K562 (cell line): ENCODE measurements around the gene UBN1. TPM values are rescaled to one million over a fixed set of nuclear protein-coding genes. Genes with fewer than 3 reads are reported as not detected.

Source experiments
- ATAC-seq: fragments of 200-7000 bp; cut with Tn5 transposase; 3 replicates; pipeline ENCODE4 v1.9.1; 2020; ENCODE audit warnings: moderate library complexity
- BruUV-seq: library from RNA; stranded (reverse); fragments of 400-500 nt; replicated peaks from 2 replicates; lab custom pipeline; 2021; lab: Mats Ljungman, UMichigan
- CTCF ChIA-PET: fragments of 300-600 bp; formaldehyde crosslinking; extraction: SDS; loops from one replicate; lab custom pipeline; 2021; ENCODE audit warnings: low intra/inter-chr PET ratio; lab: Yijun Ruan, JAX
- POLR2A ChIA-PET: fragments of 300-600, 350-650 bp; sonication (Branson Sonifier 250); formaldehyde crosslinking; extraction: SDS; loops from one replicate; lab custom pipeline; 2021; ENCODE audit warnings: antibody characterized with exemption, inconsistent platforms; lab: Yijun Ruan, JAX
- DNase-seq, 4 experiments: peaks; one replicate each; pipeline versions ENCODE4 v3.0.0 to v3.0.0-alpha.2; 2011 to 2018; ENCODE audit warnings: low spot score in 3 of 4, mixed read lengths in 3 of 4; ENCODE audit errors: extremely low read depth in 1 of 4
- FAIRE-seq: peaks from 2 replicates; lab custom pipeline; 2011; peaks lifted over from hg19 to GRCh38; lab: Jason Lieb, UNC
- H2AFZ ChIP-seq: 2 replicates; pipeline ENCODE4 v1.6.0; 2011; ENCODE audit warnings: low read depth, low read length, control low read depth, inconsistent platforms
- H3K27ac ChIP-seq: fragments of 200-600 bp; 3 replicates; pipeline ENCODE4 v1.8.0; 2011; ENCODE audit warnings: low read depth, mild to moderate bottlenecking, control low read depth, inconsistent platforms, low read length, moderate library complexity, mixed read lengths; ENCODE audit errors: extremely low read depth
- H3K27me3 ChIP-seq, 2 experiments: fragments of 300-600 bp in 1 of 2; 2 replicates in 1 of 2; 3 replicates in 1 of 2; pipeline versions ENCODE4 v1.6.0 to v1.8.0; 2011; ENCODE audit warnings: inconsistent platforms in 2 of 2, low read length in 2 of 2, mild to moderate bottlenecking in 1 of 2, mixed read lengths in 1 of 2, moderate library complexity in 1 of 2; ENCODE audit not compliant: control insufficient read depth in 2 of 2, insufficient read depth in 2 of 2
- H3K36me3 ChIP-seq: fragments of 300-600 bp; 3 replicates; pipeline ENCODE4 v1.8.0; 2011; ENCODE audit warnings: mild to moderate bottlenecking, low read length, inconsistent platforms; ENCODE audit not compliant: control insufficient read depth, insufficient read depth
- H3K4me1 ChIP-seq, 2 experiments: fragments of 200-600 bp in 1 of 2; replicated peaks in 1 of 2; 2 replicates in 1 of 2; 3 replicates in 1 of 2; pipeline versions ENCODE4 v1.5.1 to v1.8.0; 2011; ENCODE audit warnings: inconsistent platforms in 2 of 2, low read length in 2 of 2, mild to moderate bottlenecking in 1 of 2, mixed read lengths in 1 of 2, moderate library complexity in 1 of 2; ENCODE audit not compliant: control insufficient read depth in 2 of 2, insufficient read depth in 2 of 2
- H3K4me2 ChIP-seq: 2 replicates; pipeline ENCODE4 v1.6.1; 2011; ENCODE audit warnings: low read length, control low read depth, inconsistent platforms, mixed read lengths; ENCODE audit not compliant: insufficient read depth
- H3K4me3 ChIP-seq: fragments of 200-600 bp; sonication (generic), shearing (Covaris generic); 2 replicates; pipeline ENCODE4 v1.5.1; 2016; ENCODE audit warnings: control low read depth, inconsistent platforms
- H3K79me2 ChIP-seq: fragments of 200-600 bp; 3 replicates; pipeline ENCODE4 v1.8.0; 2011; ENCODE audit warnings: low read length, inconsistent platforms; ENCODE audit not compliant: control insufficient read depth, insufficient read depth
- H3K9ac ChIP-seq, 2 experiments: 2 replicates each; pipeline versions ENCODE4 v1.6.0 to v1.6.1; 2011; ENCODE audit warnings: low read depth in 2 of 2, low read length in 2 of 2, control low read depth in 1 of 2, inconsistent platforms in 1 of 2, mild to moderate bottlenecking in 1 of 2, mixed read lengths in 1 of 2; ENCODE audit not compliant: insufficient read depth in 1 of 2
- H3K9me1 ChIP-seq: one replicate; pipeline ENCODE4 v1.6.0; 2011; ENCODE audit warnings: inconsistent platforms, mild to moderate bottlenecking, low read length, moderate library complexity; ENCODE audit not compliant: control insufficient read depth, insufficient read depth
- H3K9me3 ChIP-seq: replicated peaks from 2 replicates; pipeline ENCODE4 v1.5.1; 2011; ENCODE audit warnings: low read depth, low read length, inconsistent platforms; ENCODE audit not compliant: control insufficient read depth, insufficient read depth
- H4K20me1 ChIP-seq: replicated peaks from 2 replicates; pipeline ENCODE4 v1.6.1; 2011; ENCODE audit warnings: low read length, inconsistent platforms, mixed read lengths; ENCODE audit not compliant: control insufficient read depth, insufficient read depth
- BCOR ChIP-seq: fragments of 450-650 bp; IDR thresholded peaks from 2 replicates; pipeline ENCODE4 v1.6.1; 2016
- CBX3 ChIP-seq, 2 experiments: IDR thresholded peaks; 1 replicate in 1 of 2; 2 replicates in 1 of 2; pipeline ENCODE4 v1.6.1; 2012; ENCODE audit warnings: inconsistent platforms in 2 of 2, low read length in 2 of 2, borderline replicate concordance in 1 of 2, control low read depth in 1 of 2
- CREBBP ChIP-seq: IDR thresholded peaks from one replicate; pipeline ENCODE4 v1.6.1; 2012; ENCODE audit warnings: low read depth, mild to moderate bottlenecking, control low read depth, inconsistent platforms, low read length
- HDAC3 ChIP-seq: fragments of 450-650 bp; IDR thresholded peaks from 2 replicates; pipeline ENCODE4 v1.6.1; 2018; ENCODE audit warnings: borderline replicate concordance, mild to moderate bottlenecking, moderate library complexity; ENCODE audit not compliant: partially characterized antibody
- OTX1 ChIP-seq: fragments of 450-650 bp; formaldehyde crosslinking; IDR thresholded peaks from 2 replicates; pipeline ENCODE4 v1.4.0; 2022; ENCODE audit warnings: mild to moderate bottlenecking
- RBM25 ChIP-seq: fragments of 200-400 bp; formaldehyde crosslinking; IDR thresholded peaks from 2 replicates; pipeline ENCODE4 v1.6.1; 2018; ENCODE audit warnings: low read length, low read depth, moderate library complexity; ENCODE audit not compliant: severe bottlenecking
- ZNF354B ChIP-seq: fragments of 250-450 bp; sonication (Bioruptor Pico); IDR thresholded peaks from 2 replicates; pipeline ENCODE4 v1.4.0; 2020
- ZNF507 ChIP-seq: conservative IDR thresholded peaks from 2 replicates; pipeline ENCODE4 v1.6.1; 2017; ENCODE audit warnings: missing genetic modification characterization, missing compliant biosample characterization
- WGBS: fragments of 100-300 bp; shearing (Covaris generic); methylation state at CpG from one replicate; pipeline ENCODE4 v1.1.6; 2016; ENCODE audit warnings: low coverage, mixed read lengths; ENCODE audit not compliant: insufficient coverage; ENCODE audit errors: missing lambda C conversion rate; 5-methylcytosine and 5-hydroxymethylcytosine counted together
- in situ Hi-C: fragments of 300-500 bp; cut with MboI; formaldehyde crosslinking; loops from 4 replicates; pipeline ENCODE4 v1.15.0; 2018; ENCODE audit warnings: inconsistent platforms, mixed read lengths
- intact Hi-C: fragments of 100-400 bp; cut with micrococcal nuclease; formaldehyde crosslinking; loops from 2 replicates; pipeline ENCODE4 v1.14.2; 2022
- polyA plus RNA-seq, 8 experiments: library from polyadenylated mRNA; depleted of rRNA in 4 of 8; stranded (reverse) in 5 of 8; unstranded in 3 of 8; fragments of >200 nt; fragmentation: Nextera tagmentation in 2 of 8; fragmentation: Illumina TruSeq in 1 of 8; extraction: Ambion mirVana in 2 of 8; extraction: Trizol in 1 of 8; gene quantifications; 2 replicates each; pipeline versions ENCODE4 v1.2.1 to v1.2.3, GENCODE V29; 2011 to 2014; ENCODE audit warnings: inconsistent platforms in 1 of 8, missing spikeins in 1 of 8
- total RNA-seq, 7 experiments: library from RNA; depleted of rRNA in 6 of 7; stranded (reverse); fragments of >200 nt in 6 of 7; fragmentation: Illumina TruSeq in 2 of 7; extraction: Trizol in 2 of 7; gene quantifications; 2 replicates each; pipeline versions ENCODE4 v1.2.1 to v1.2.3, GENCODE V29; 2011 to 2021; ENCODE audit warnings: low replicate concordance in 1 of 7
- TF ChIP-seq, protein P1 (sequence below): fragments of 250-450 bp; sonication (Bioruptor Pico); IDR thresholded peaks from 2 replicates; pipeline ENCODE4 v1.5.0; 2021
- TF ChIP-seq, protein P2 (sequence below): sonication (generic); formaldehyde crosslinking; IDR thresholded peaks from 2 replicates; pipeline ENCODE4 v1.8.1; 2023; ENCODE audit warnings: mild to moderate bottlenecking, missing genetic modification reagents
- TF ChIP-seq, protein P3 (sequence below): fragments of 450-650 bp; IDR thresholded peaks from 2 replicates; pipeline ENCODE4 v1.6.1; 2018; ENCODE audit warnings: mild to moderate bottlenecking, low read depth; ENCODE audit not compliant: partially characterized antibody
- TF ChIP-seq, protein P4 (sequence below): conservative IDR thresholded peaks from 2 replicates; pipeline ENCODE4 v1.6.1; 2011; ENCODE audit warnings: low read depth, mild to moderate bottlenecking, low read length; ENCODE audit not compliant: control insufficient read depth

UBN1 gene
- total and polyA plus RNA-seq, 9 of the 15 experiments (the other 6 are each of a cell fraction or from before 2014, with no cell fraction given): 1.5 to 45.7 (median 20.6) TPM

DNA sequence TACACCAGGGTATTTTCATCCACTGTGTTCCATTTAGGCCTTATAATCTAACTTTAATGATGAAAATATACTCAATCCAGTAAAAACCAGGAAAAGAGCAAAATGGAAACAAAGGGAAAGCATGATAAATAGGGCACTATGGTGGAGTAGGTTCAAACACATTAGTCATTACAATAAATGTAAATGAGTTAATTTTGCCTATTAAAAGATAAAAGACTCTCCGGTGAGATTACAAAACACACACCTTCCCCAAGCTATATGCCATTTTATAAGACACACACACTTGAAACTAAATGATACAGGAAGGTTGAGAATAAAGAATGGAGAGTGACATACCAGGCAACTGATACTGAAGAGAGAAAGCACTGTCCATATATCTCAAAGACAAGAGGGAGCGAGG lies 79.6 kb downstream of the UBN1 start:
- TF ChIP-seq, protein P1, sequence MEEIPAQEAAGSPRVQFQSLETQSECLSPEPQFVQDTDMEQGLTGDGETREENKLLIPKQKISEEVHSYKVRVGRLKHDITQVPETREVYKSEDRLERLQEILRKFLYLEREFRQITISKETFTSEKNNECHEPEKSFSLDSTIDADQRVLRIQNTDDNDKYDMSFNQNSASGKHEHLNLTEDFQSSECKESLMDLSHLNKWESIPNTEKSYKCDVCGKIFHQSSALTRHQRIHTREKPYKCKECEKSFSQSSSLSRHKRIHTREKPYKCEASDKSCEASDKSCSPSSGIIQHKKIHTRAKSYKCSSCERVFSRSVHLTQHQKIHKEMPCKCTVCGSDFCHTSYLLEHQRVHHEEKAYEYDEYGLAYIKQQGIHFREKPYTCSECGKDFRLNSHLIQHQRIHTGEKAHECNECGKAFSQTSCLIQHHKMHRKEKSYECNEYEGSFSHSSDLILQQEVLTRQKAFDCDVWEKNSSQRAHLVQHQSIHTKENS (CRISPR knock-in tag): no peak
- TF ChIP-seq ZNF507 (tag) (peak; percentile 100), OTX1 (no peak), HDAC3 (no peak), CREBBP (no peak), BCOR (peak; percentile 29; the same call in 1 of the 2 replicates), ZNF354B (CRISPR knock-in tag) (peak; percentile 98), CBX3 (IDR thresholded peaks at IDR 0.05; ENCODE audit: borderline replicate concordance in 1 of 2, low read length in 2 of 2) (peak in 1 of 2 experiments; percentile 51; a peak in 1 of 3 replicates), RBM25 (peak; percentile 75)
- TF ChIP-seq, protein P2, sequence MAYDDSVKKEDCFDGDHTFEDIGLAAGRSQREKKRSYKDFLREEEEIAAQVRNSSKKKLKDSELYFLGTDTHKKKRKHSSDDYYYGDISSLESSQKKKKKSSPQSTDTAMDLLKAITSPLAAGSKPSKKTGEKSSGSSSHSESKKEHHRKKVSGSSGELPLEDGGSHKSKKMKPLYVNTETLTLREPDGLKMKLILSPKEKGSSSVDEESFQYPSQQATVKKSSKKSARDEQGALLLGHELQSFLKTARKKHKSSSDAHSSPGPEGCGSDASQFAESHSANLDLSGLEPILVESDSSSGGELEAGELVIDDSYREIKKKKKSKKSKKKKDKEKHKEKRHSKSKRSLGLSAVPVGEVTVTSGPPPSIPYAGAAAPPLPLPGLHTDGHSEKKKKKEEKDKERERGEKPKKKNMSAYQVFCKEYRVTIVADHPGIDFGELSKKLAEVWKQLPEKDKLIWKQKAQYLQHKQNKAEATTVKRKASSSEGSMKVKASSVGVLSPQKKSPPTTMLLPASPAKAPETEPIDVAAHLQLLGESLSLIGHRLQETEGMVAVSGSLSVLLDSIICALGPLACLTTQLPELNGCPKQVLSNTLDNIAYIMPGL (CRISPR knock-in tag): no peak
- TF ChIP-seq, protein P3, sequence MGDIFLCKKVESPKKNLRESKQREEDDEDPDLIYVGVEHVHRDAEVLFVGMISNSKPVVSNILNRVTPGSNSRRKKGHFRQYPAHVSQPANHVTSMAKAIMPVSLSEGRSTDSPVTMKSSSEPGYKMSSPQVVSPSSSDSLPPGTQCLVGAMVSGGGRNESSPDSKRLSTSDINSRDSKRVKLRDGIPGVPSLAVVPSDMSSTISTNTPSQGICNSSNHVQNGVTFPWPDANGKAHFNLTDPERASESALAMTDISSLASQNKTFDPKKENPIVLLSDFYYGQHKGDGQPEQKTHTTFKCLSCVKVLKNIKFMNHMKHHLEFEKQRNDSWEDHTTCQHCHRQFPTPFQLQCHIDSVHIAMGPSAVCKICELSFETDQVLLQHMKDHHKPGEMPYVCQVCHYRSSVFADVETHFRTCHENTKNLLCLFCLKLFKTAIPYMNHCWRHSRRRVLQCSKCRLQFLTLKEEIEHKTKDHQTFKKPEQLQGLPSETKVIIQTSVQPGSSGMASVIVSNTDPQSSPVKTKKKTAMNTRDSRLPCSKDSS: peak; percentile 28
- TF ChIP-seq, protein P4, sequence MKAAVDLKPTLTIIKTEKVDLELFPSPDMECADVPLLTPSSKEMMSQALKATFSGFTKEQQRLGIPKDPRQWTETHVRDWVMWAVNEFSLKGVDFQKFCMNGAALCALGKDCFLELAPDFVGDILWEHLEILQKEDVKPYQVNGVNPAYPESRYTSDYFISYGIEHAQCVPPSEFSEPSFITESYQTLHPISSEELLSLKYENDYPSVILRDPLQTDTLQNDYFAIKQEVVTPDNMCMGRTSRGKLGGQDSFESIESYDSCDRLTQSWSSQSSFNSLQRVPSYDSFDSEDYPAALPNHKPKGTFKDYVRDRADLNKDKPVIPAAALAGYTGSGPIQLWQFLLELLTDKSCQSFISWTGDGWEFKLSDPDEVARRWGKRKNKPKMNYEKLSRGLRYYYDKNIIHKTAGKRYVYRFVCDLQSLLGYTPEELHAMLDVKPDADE: no peak
- Histone ChIP-seq H3K4me3 (no peak overlapping the region), H3K27ac (no peak overlapping the region), H3K4me2 (no peak overlapping the region), H3K27me3 (peaks cover 34 to 61% of the 10 kb centered on the region in 2 experiments), H2AFZ (no peak overlapping the region), H3K9me1 (no peaks in the 10 kb centered on the region), H3K4me1 (peaks cover 0 to 5% of the 10 kb centered on the region in 2 experiments; a peak in 2 of 5 replicates), H3K36me3 (no peaks in the 10 kb centered on the region), H3K9ac (no peak overlapping the region), H4K20me1 (0 out of 2 replicates have a peak, but pooled peaks cover 6% of the 10 kb centered on the region), H3K79me2 (no peaks in the 10 kb centered on the region), H3K9me3 (no peaks in the 10 kb centered on the region; the same call in 1 of the 2 replicates)
- POLR2A ChIA-PET: interaction anchor here (0.6 to 0.7 kb wide), 2 partner anchors 666 to 911 kb away, joined by 3 read pairs; no protein-coding TSS in a partner anchor
- no TSS peak for BruUV-seq
- in situ Hi-C loops (no loop called here), intact Hi-C loops (no loop called here)
- 17% methylated on average over 2 of the region's 2 CpGs for WGBS
- no peak for ATAC-seq
- CTCF ChIA-PET: no interaction called here
- FAIRE-seq: peak; percentile 15
- DNase-seq: no peak
